ENCODE data around the gene OR5A1.

The OR5A1 gene

GRCh38 chr11:59480359-59480758 is 44.1 kb downstream of the OR5A1 start:
- no peak for DNase-seq
